Activated CD8-positive, alpha-beta memory T cell treated with anti-CD3 and anti-CD28 coated beads, Interleukin-2, amount 50 U/mL, for 48 hours (primary cell): ENCODE results near the gene ATP10A.

Experiments
- DNase-seq: peaks from one replicate; pipeline ENCODE4 v3.0.0-alpha.2; 2020

Gene ATP10A

GRCh38 chr15:25793354-25794050 lies 69.6 kb downstream of the ATP10A start:
- DNase-seq: peak; percentile 30

- DNase-seq: no peak
Observed at GRCh38 chr15:25792128-25792527, 71.0 kb downstream of the ATP10A start.

- peak; percentile 64 for DNase-seq
Observed at GRCh38 chr15:25790000-25790660, 73.0 kb downstream of the ATP10A start.

GRCh38 chr15:25789616-25789999 lies 73.5 kb downstream of the ATP10A start:
- no peak for DNase-seq

- no peak for DNase-seq
Observed at GRCh38 chr15:25789211-25789610, 73.9 kb downstream of the ATP10A start.

- DNase-seq: no peak
Observed at GRCh38 chr15:25787855-25788520, 75.1 kb downstream of the ATP10A start.

- no peak for DNase-seq
Observed at GRCh38 chr15:25787381-25787780, 75.7 kb downstream of the ATP10A start.

- no peak for DNase-seq
Observed at GRCh38 chr15:25786040-25786439, 77.1 kb downstream of the ATP10A start.

GRCh38 chr15:25785641-25786025 lies 77.5 kb downstream of the ATP10A start:
- DNase-seq: no peak

- DNase-seq: no peak
Observed at GRCh38 chr15:25784876-25785640, 78.1 kb downstream of the ATP10A start.

GRCh38 chr15:25783607-25784540 lies 79.3 kb downstream of the ATP10A start:
- peak; percentile 66 for DNase-seq

GRCh38 chr15:25783134-25783533 lies 80.0 kb downstream of the ATP10A start:
- no peak for DNase-seq

GRCh38 chr15:25780479-25781255 lies 82.5 kb downstream of the ATP10A start:
- no peak for DNase-seq

- DNase-seq: no peak
Observed at GRCh38 chr15:25778161-25778560, 85.0 kb downstream of the ATP10A start.

- no peak for DNase-seq
Observed at GRCh38 chr15:25777037-25777436, 86.1 kb downstream of the ATP10A start.

GRCh38 chr15:25776071-25776746 lies 86.9 kb downstream of the ATP10A start:
- peak; percentile 34 for DNase-seq

- DNase-seq: peak; percentile 43
Observed at GRCh38 chr15:25775317-25775912, 87.7 kb downstream of the ATP10A start.

GRCh38 chr15:25774871-25775270 lies 88.3 kb downstream of the ATP10A start:
- DNase-seq: no peak

GRCh38 chr15:25773248-25773647 lies 89.9 kb downstream of the ATP10A start:
- DNase-seq: peak; percentile 17

GRCh38 chr15:25772500-25772899 lies 90.6 kb downstream of the ATP10A start:
- DNase-seq: no peak
